HEK293T (cell line): ENCODE results near the gene SEC14L1.
"Not testable (repeated sequence)": the region's sequence is repeated elsewhere in the genome, so short reads cannot be mapped to it uniquely, and the experiment has no call there.

ENCODE experiments used
- CTCF ChIA-PET: fragments of 350-600 bp; formaldehyde crosslinking; extraction: SDS; loops from one replicate; lab custom pipeline; 2021; ENCODE audit warnings: antibody characterized with exemption, inconsistent platforms; lab: Yijun Ruan, JAX
- POLR2A ChIA-PET: fragments of 350-600 bp; formaldehyde crosslinking; extraction: SDS; loops from one replicate; lab custom pipeline; 2020; ENCODE audit warnings: antibody characterized with exemption, inconsistent platforms; lab: Yijun Ruan, JAX
- DNase-seq: peaks from one replicate; pipeline ENCODE4 v3.0.0; 2012; ENCODE audit warnings: mixed read lengths; ENCODE audit errors: extremely low spot score
- ARNT ChIP-seq: fragments of 450-650 bp; IDR thresholded peaks from 2 replicates; pipeline ENCODE4 v1.6.1; 2017; ENCODE audit warnings: mild to moderate bottlenecking
- BHLHE40 ChIP-seq: fragments of 450-650 bp; IDR thresholded peaks from 2 replicates; pipeline ENCODE4 v1.6.1; 2016; ENCODE audit warnings: mild to moderate bottlenecking, moderate library complexity, borderline replicate concordance
- CTBP1 ChIP-seq: fragments of 450-650 bp; IDR thresholded peaks from 2 replicates; pipeline ENCODE4 v1.6.1; 2016; ENCODE audit warnings: borderline replicate concordance
- ELF4 ChIP-seq: fragments of 450-650 bp; IDR thresholded peaks from 2 replicates; pipeline ENCODE4 v1.6.1; 2017; ENCODE audit warnings: antibody characterized with exemption
- FOXA1 ChIP-seq: fragments of 450-650 bp; IDR thresholded peaks from 2 replicates; pipeline ENCODE4 v1.6.1; 2016; ENCODE audit warnings: mild to moderate bottlenecking
- FOXK2 ChIP-seq: fragments of 450-650 bp; IDR thresholded peaks from 2 replicates; pipeline ENCODE4 v1.6.1; 2016; ENCODE audit warnings: mild to moderate bottlenecking
- FOXM1 ChIP-seq: fragments of 450-650 bp; IDR thresholded peaks from 2 replicates; pipeline ENCODE4 v1.6.1; 2017; ENCODE audit warnings: mild to moderate bottlenecking, borderline replicate concordance
- HDGF ChIP-seq: fragments of 450-650 bp; IDR thresholded peaks from 2 replicates; pipeline ENCODE4 v1.6.1; 2017; ENCODE audit warnings: antibody characterized with exemption, borderline replicate concordance
- L3MBTL2 ChIP-seq: fragments of 450-650 bp; conservative IDR thresholded peaks from 2 replicates; pipeline ENCODE4 v1.6.1; 2016; ENCODE audit warnings: mild to moderate bottlenecking
- LEF1 ChIP-seq: fragments of 450-650 bp; IDR thresholded peaks from 2 replicates; pipeline ENCODE4 v1.6.1; 2017; ENCODE audit warnings: mild to moderate bottlenecking, borderline replicate concordance
- NFRKB ChIP-seq: fragments of 450-650 bp; IDR thresholded peaks from 2 replicates; pipeline ENCODE4 v1.6.1; 2016; ENCODE audit warnings: mild to moderate bottlenecking, moderate library complexity
- PKNOX1 ChIP-seq: fragments of 450-650 bp; IDR thresholded peaks from 2 replicates; pipeline ENCODE4 v1.6.1; 2016
- SP1 ChIP-seq: fragments of 450-650 bp; IDR thresholded peaks from 2 replicates; pipeline ENCODE4 v1.6.1; 2017
- SUZ12 ChIP-seq: fragments of 450-650 bp; IDR thresholded peaks from 2 replicates; pipeline ENCODE4 v1.6.1; 2016; ENCODE audit warnings: mild to moderate bottlenecking
- TARDBP ChIP-seq: fragments of 450-650 bp; IDR thresholded peaks from 2 replicates; pipeline ENCODE4 v1.6.1; 2016
- ZNF384 ChIP-seq: fragments of 450-650 bp; IDR thresholded peaks from 2 replicates; pipeline ENCODE4 v1.6.1; 2016

The SEC14L1 gene

GRCh38 chr17:77247048-77247541, 106.3 kb downstream of the SEC14L1 start:
- POLR2A ChIA-PET = no interaction called here
- CTCF ChIA-PET = interaction anchor here (1.0 to 2.0 kb wide), 3 partner anchors 29 to 167 kb away, joined by 3 to 8 read pairs (median 3); no protein-coding TSS in a partner anchor
- DNase-seq = peak; percentile 94
- TF ChIP-seq L3MBTL2 (peak; percentile 48; the same call in 1 of the 2 replicates), FOXK2 (no peak)

- POLR2A ChIA-PET = interaction anchor here (0.8 kb wide), 1 partner anchor 159 kb away, joined by 3 read pairs; no protein-coding TSS in a partner anchor
- TF ChIP-seq L3MBTL2 (0 out of 2 replicates have a peak, but pooled peaks have one; percentile 1), HDGF (no peak)
- DNase-seq = no peak
- CTCF ChIA-PET = interaction anchor here (1.0 to 2.0 kb wide), 3 partner anchors 28 to 168 kb away, joined by 3 to 8 read pairs (median 3); no protein-coding TSS in a partner anchor
Observed at GRCh38 chr17:77247609-77248008, 106.8 kb downstream of the SEC14L1 start.

GRCh38 chr17:77248216-77249114, 107.7 kb downstream of the SEC14L1 start:
- ChIA-PET CTCF (interaction anchor here (1.0 to 2.0 kb wide), 3 partner anchors 27 to 168 kb away, joined by 3 to 8 read pairs (median 3); no protein-coding TSS in a partner anchor), POLR2A (interaction anchor here (0.8 kb wide), 1 partner anchor 160 kb away, joined by 3 read pairs; no protein-coding TSS in a partner anchor)
- TF ChIP-seq FOXA1 = no peak
- TF ChIP-seq ELF4 = no peak
- no peak for TF ChIP-seq BHLHE40
- TF ChIP-seq TARDBP = no peak
- DNase-seq = no peak

GRCh38 chr17:77251622-77252183, 110.9 kb downstream of the SEC14L1 start:
- POLR2A ChIA-PET = no interaction called here
- TF ChIP-seq PKNOX1 (no peak), NFRKB (no peak), CTBP1 (no peak), BHLHE40 (no peak), LEF1 (no peak), ZNF384 (no peak), FOXA1 (no peak), ARNT (no peak), L3MBTL2 (no peak), FOXK2 (no peak), TARDBP (no peak), FOXM1 (no peak), SUZ12 (no peak), HDGF (no peak)
- CTCF ChIA-PET = no interaction called here

GRCh38 chr17:77252306-77252705, 111.5 kb downstream of the SEC14L1 start:
- DNase-seq, POLR2A ChIA-PET, CTCF ChIA-PET: not testable (repeated sequence)

More at GRCh38 chr17:77251622-77252183, 110.9 kb downstream of the SEC14L1 start:
- DNase-seq = no peak

GRCh38 chr17:77253611-77254051, 112.9 kb downstream of the SEC14L1 start:
- DNase-seq = no peak
- ChIA-PET CTCF (interaction anchor here (0.7 kb wide), 1 partner anchor 144 kb away, joined by 3 read pairs; no protein-coding TSS in a partner anchor), POLR2A (no interaction called here)
- TF ChIP-seq PKNOX1 (no peak), NFRKB (no peak), ARNT (no peak), FOXK2 (no peak), TARDBP (no peak), HDGF (no peak), FOXM1 (no peak), FOXA1 (no peak), L3MBTL2 (no peak), BHLHE40 (no peak), ZNF384 (no peak), LEF1 (no peak), CTBP1 (no peak), SP1 (no peak), ELF4 (no peak), SUZ12 (no peak)
